Putamen (tissue), 1 donor: Measurements from ENCODE around the gene POLR3GL.
"Not testable (repeated sequence)": the region's sequence is repeated elsewhere in the genome, so short reads cannot be mapped to it uniquely, and the experiment has no call there.

Source experiments
- DNase-seq: peaks from one replicate; pipeline ENCODE4 v3.0.0-alpha.2; 2016; ENCODE audit warnings: low spot score

The POLR3GL gene

GRCh38 chr1:146020058-146021049, 55.9 kb downstream of the POLR3GL start:
- no peak for DNase-seq

GRCh38 chr1:146021050-146021445, 56.6 kb downstream of the POLR3GL start:
- DNase-seq: no peak

GRCh38 chr1:146021622-146022402, 57.3 kb downstream of the POLR3GL start, which contains the start of gene HJV:
TSS of gene HJV (minus strand) at chr1:146021735. CDS start at chr1:146020231, 1,504 bp downstream.
- no peak for DNase-seq

- no peak for DNase-seq
Observed at GRCh38 chr1:146022403-146023127, 58.1 kb downstream of the POLR3GL start.

- DNase-seq: not testable (repeated sequence)
Observed at GRCh38 chr1:146025787-146026495, 61.5 kb downstream of the POLR3GL start.

GRCh38 chr1:146026650-146027049, 62.2 kb downstream of the POLR3GL start:
- DNase-seq: not testable (repeated sequence)
